ENCODE data around the gene FBN2.

GRCh38 chr5:128538250-128539037, 399 bp upstream of the FBN2 start:
- TF ChIP-seq CTCF (IDR thresholded peaks at IDR 0.05) (no peak), POLR2A (IDR thresholded peaks at IDR 0.05) (no peak)

Measured in lower leg skin (tissue), 3 donors.